Kidney tubule cell (primary cell): ENCODE results near the gene NKX3-2.

Source experiments
- DNase-seq: peaks from one replicate; pipeline ENCODE4 v3.0.0-alpha.2; 2018; ENCODE audit warnings: low spot score

The NKX3-2 gene

GRCh38 chr4:13545394-13545808 is 1.1 kb upstream of the NKX3-2 start:
- no peak for DNase-seq

GRCh38 chr4:13544606-13545393 is 492 bp upstream of the NKX3-2 start:
- DNase-seq: peak; percentile 75

GRCh38 chr4:13543032-13543838 is 1.1 kb downstream of the NKX3-2 start:
- DNase-seq: no peak

GRCh38 chr4:13542577-13543031 is 1.7 kb downstream of the NKX3-2 start:
- no peak for DNase-seq

GRCh38 chr4:13541720-13542576 is 2.4 kb downstream of the NKX3-2 start:
- peak; percentile 70 for DNase-seq

- no peak for DNase-seq
Observed at GRCh38 chr4:13541176-13541604, 3.1 kb downstream of the NKX3-2 start.

- no peak for DNase-seq
Observed at GRCh38 chr4:13540446-13541175, 3.7 kb downstream of the NKX3-2 start.

GRCh38 chr4:13539619-13540445 is 4.5 kb downstream of the NKX3-2 start:
- no peak for DNase-seq

GRCh38 chr4:13539047-13539618 is 5.2 kb downstream of the NKX3-2 start:
- no peak for DNase-seq

- DNase-seq: no peak
Observed at GRCh38 chr4:13538427-13538973, 5.8 kb downstream of the NKX3-2 start.

GRCh38 chr4:13537832-13538177 is 6.5 kb downstream of the NKX3-2 start:
- no peak for DNase-seq

GRCh38 chr4:13537011-13537831 is 7.1 kb downstream of the NKX3-2 start:
- DNase-seq: no peak

GRCh38 chr4:13536607-13537006 is 7.7 kb downstream of the NKX3-2 start:
- no peak for DNase-seq

- DNase-seq: no peak
Observed at GRCh38 chr4:13535708-13536361, 8.5 kb downstream of the NKX3-2 start.

GRCh38 chr4:13535118-13535517 is 9.2 kb downstream of the NKX3-2 start:
- DNase-seq: no peak

- DNase-seq: peak; percentile 47
Observed at GRCh38 chr4:13534344-13535063, 9.8 kb downstream of the NKX3-2 start.

GRCh38 chr4:13533670-13534343 is 10.5 kb downstream of the NKX3-2 start:
- DNase-seq: no peak
